HL-60 (cell line): ENCODE measurements around the gene CALN1.

Experiments used
- DNase-seq, 2 experiments: peaks; one replicate each; pipeline ENCODE4 v3.0.0-alpha.2; 2010 to 2020; ENCODE audit warnings: low read depth in 1 of 2, low spot score in 1 of 2
- H3K27ac ChIP-seq: fragments of 250-450 bp; sonication (Bioruptor Pico); replicated peaks from 2 replicates; pipeline ENCODE4 v1.5.1; 2020; ENCODE audit warnings: mild to moderate bottlenecking, moderate library complexity
- H3K27me3 ChIP-seq: fragments of 250-450 bp; sonication (Bioruptor Pico); 2 replicates; pipeline ENCODE4 v1.5.1; 2021; ENCODE audit warnings: mild to moderate bottlenecking, moderate library complexity; ENCODE audit not compliant: insufficient read depth, poor library complexity, severe bottlenecking
- H3K4me3 ChIP-seq: replicated peaks from 2 replicates; pipeline ENCODE4 v1.5.1; 2011; ENCODE audit warnings: mild to moderate bottlenecking, control low read depth, low read length; ENCODE audit not compliant: insufficient read depth
- GABPA ChIP-seq: IDR thresholded peaks from 2 replicates; pipeline ENCODE4 v1.6.1; 2012; ENCODE audit warnings: low read depth
- POLR2AphosphoS5 ChIP-seq: IDR thresholded peaks from 2 replicates; pipeline ENCODE4 v1.6.1; 2012; ENCODE audit warnings: low read depth
- REST ChIP-seq: IDR thresholded peaks from 2 replicates; pipeline ENCODE4 v1.6.1; 2012; ENCODE audit warnings: low read depth; ENCODE audit not compliant: insufficient replicate concordance
- SPI1 ChIP-seq: IDR thresholded peaks from 2 replicates; pipeline ENCODE4 v1.6.1; 2012; ENCODE audit warnings: low read depth, mild to moderate bottlenecking, borderline replicate concordance
- TF ChIP-seq, protein P1 (sequence below): IDR thresholded peaks from one replicate; pipeline ENCODE4 v1.5.1; 2011; ENCODE audit warnings: low read length, control low read depth, inconsistent platforms; ENCODE audit not compliant: insufficient read depth

Gene CALN1

GRCh38 chr7:71868797-71869196, 543.3 kb downstream of the CALN1 start:
- H3K27me3 ChIP-seq, result no peaks in the 10 kb centered on the region
- no peak overlapping the region for H3K4me3 ChIP-seq
- DNase-seq, result peak in 1 of 2 experiments; percentile 3
- TF ChIP-seq GABPA, result no peak
- no peak for TF ChIP-seq SPI1
- TF ChIP-seq, protein P1, sequence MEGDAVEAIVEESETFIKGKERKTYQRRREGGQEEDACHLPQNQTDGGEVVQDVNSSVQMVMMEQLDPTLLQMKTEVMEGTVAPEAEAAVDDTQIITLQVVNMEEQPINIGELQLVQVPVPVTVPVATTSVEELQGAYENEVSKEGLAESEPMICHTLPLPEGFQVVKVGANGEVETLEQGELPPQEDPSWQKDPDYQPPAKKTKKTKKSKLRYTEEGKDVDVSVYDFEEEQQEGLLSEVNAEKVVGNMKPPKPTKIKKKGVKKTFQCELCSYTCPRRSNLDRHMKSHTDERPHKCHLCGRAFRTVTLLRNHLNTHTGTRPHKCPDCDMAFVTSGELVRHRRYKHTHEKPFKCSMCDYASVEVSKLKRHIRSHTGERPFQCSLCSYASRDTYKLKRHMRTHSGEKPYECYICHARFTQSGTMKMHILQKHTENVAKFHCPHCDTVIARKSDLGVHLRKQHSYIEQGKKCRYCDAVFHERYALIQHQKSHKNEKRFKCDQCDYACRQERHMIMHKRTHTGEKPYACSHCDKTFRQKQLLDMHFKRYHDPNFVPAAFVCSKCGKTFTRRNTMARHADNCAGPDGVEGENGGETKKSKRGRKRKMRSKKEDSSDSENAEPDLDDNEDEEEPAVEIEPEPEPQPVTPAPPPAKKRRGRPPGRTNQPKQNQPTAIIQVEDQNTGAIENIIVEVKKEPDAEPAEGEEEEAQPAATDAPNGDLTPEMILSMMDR, result no peak
- TF ChIP-seq POLR2AphosphoS5, result no peak
- TF ChIP-seq REST, result no peak
- H3K27ac ChIP-seq, result no peak overlapping the region

GRCh38 chr7:71867626-71868025, 544.5 kb downstream of the CALN1 start:
- Histone ChIP-seq H3K27me3 (no peaks in the 10 kb centered on the region), H3K4me3 (no peak overlapping the region), H3K27ac (no peak overlapping the region)
- TF ChIP-seq GABPA, result no peak
- no peak for TF ChIP-seq SPI1
- TF ChIP-seq, protein P1, result no peak
- TF ChIP-seq POLR2AphosphoS5, result no peak
- no peak for TF ChIP-seq REST
- DNase-seq, result no peak

- DNase-seq, result no peak
- Histone ChIP-seq H3K27me3 (no peaks in the 10 kb centered on the region), H3K27ac (no peak overlapping the region), H3K4me3 (no peak overlapping the region)
- TF ChIP-seq GABPA (no peak), SPI1 (no peak), REST (no peak), POLR2AphosphoS5 (no peak)
- TF ChIP-seq, protein P1, result no peak
Measured at GRCh38 chr7:71865172-71865571, 547.0 kb downstream of the CALN1 start.
